Body of pancreas (tissue), 4 donors: Measurements from ENCODE around the gene CREB3L2. TPM values are rescaled to one million over a fixed set of nuclear protein-coding genes. Genes with fewer than 3 reads are reported as not detected.
"Not testable (repeated sequence)": the region's sequence is repeated elsewhere in the genome, so short reads cannot be mapped to it uniquely, and the experiment has no call there.

ENCODE experiments used
- ATAC-seq: fragments of 150-250 bp; one replicate; pipeline ENCODE4 v1.9.1; 2016
- DNase-seq, 4 donors: peaks; one replicate each; pipeline ENCODE4 v3.0.0-alpha.2; 2019
- H3K27ac ChIP-seq, 4 donors: fragments of 200-600 bp; sonication (generic); 1 replicate in 3 of 4; 2 replicates in 1 of 4; pipeline versions ENCODE4 v1.5.1 to v1.6.1; 2016 to 2019; ENCODE audit warnings: mild to moderate bottlenecking in 1 of 4, mixed read lengths in 1 of 4, moderate library complexity in 1 of 4
- H3K27me3 ChIP-seq, 2 donors: fragments of 200-600 bp; sonication (generic); one replicate each; pipeline ENCODE4 v1.6.0; 2016; ENCODE audit warnings: mild to moderate bottlenecking in 1 of 2
- H3K36me3 ChIP-seq, 2 donors: fragments of 200-600 bp; sonication (generic); replicated peaks in 1 of 2; 2 replicates each; pipeline ENCODE4 v1.5.1; 2016; ENCODE audit warnings: low read depth in 2 of 2; ENCODE audit not compliant: insufficient read depth in 1 of 2
- H3K4me1 ChIP-seq: fragments of 200-600 bp; sonication (generic); one replicate; pipeline ENCODE4 v1.6.0; 2016
- H3K4me3 ChIP-seq, 2 donors: fragments of 200-600 bp; sonication (generic); 1 replicate in 1 of 2; 2 replicates in 1 of 2; pipeline ENCODE4 v1.5.1; 2016 to 2019
- H3K9me3 ChIP-seq, 3 donors: fragments of 200-600 bp; sonication (generic); 1 replicate in 2 of 3; 2 replicates in 1 of 3; pipeline ENCODE4 v1.5.1; 2016
- CTCF ChIP-seq, 7 experiments: fragments of 450-650 bp in 4 of 7; fragments of 200-600 bp in 3 of 7; sonication (generic) in 3 of 7; IDR thresholded peaks; one replicate each; pipeline ENCODE4 v1.5.1; 2016 to 2019; ENCODE audit warnings: antibody characterized with exemption in 7 of 7
- POLR2A ChIP-seq, 3 donors: fragments of 450-650 bp; IDR thresholded peaks; one replicate each; pipeline ENCODE4 v1.6.1; 2016; ENCODE audit warnings: antibody characterized with exemption in 3 of 3, mild to moderate bottlenecking in 2 of 3
- WGBS, 2 donors: methylation state at CpG; one replicate each; pipeline ENCODE4 v1.1.5; 2017; 5-methylcytosine and 5-hydroxymethylcytosine counted together
- intact Hi-C: fragments of 100-400 bp; cut with DNase I; formaldehyde crosslinking; loops from one replicate; pipeline ENCODE4 v1.15.1; 2023
- total RNA-seq, 2 donors: library from RNA; depleted of rRNA; stranded (reverse); fragments of >200 nt; gene quantifications; one replicate each; pipeline ENCODE4 v1.1.0, GENCODE V29; 2016

The CREB3L2 gene
- total RNA-seq, 2 donors from 2014 or later = 21.3 to 28.0 TPM

GRCh38 chr7:137932881-137933269 is 69.0 kb downstream of the CREB3L2 start:
- peak; percentile 44 for ATAC-seq
- intact Hi-C loops = no loop called here
- no peaks in the 10 kb centered on the region for H3K27me3 ChIP-seq
- H3K9me3 ChIP-seq = no peaks in the 10 kb centered on the region
- TF ChIP-seq CTCF (IDR thresholded peaks at IDR 0.05) (no peak), POLR2A (IDR thresholded peaks at IDR 0.05) (no peak)
- WGBS, 2 donors = 30 to 45% methylated on average over 5 of the region's 5 CpGs
- no peak overlapping the region for H3K4me3 ChIP-seq
- H3K36me3 ChIP-seq = no peaks in the 10 kb centered on the region
- H3K4me1 ChIP-seq = peaks cover 49% of the 10 kb centered on the region
- peak overlapping the region; percentile 10 to 44 (median 35) for H3K27ac ChIP-seq
- no peak for DNase-seq

- no peaks in the 10 kb centered on the region for H3K36me3 ChIP-seq
- intact Hi-C loops = no loop called here
- DNase-seq = no peak
- ATAC-seq = no peak
- no peaks in the 10 kb centered on the region for H3K27me3 ChIP-seq
- WGBS, 2 donors = 33 to 38% methylated on average over 2 of the region's 2 CpGs
- H3K4me3 ChIP-seq = no peak overlapping the region
- no peak for TF ChIP-seq POLR2A (IDR thresholded peaks at IDR 0.05)
- TF ChIP-seq CTCF (IDR thresholded peaks at IDR 0.05) = no peak
- H3K27ac ChIP-seq = no peak overlapping the region
- peaks cover 42% of the 10 kb centered on the region for H3K4me1 ChIP-seq
- no peaks in the 10 kb centered on the region for H3K9me3 ChIP-seq
Observed at GRCh38 chr7:137931823-137932222, 70.1 kb downstream of the CREB3L2 start.

GRCh38 chr7:137930581-137930980 is 71.3 kb downstream of the CREB3L2 start:
- Histone ChIP-seq H3K36me3 (peaks cover 0 to 5% of the 10 kb centered on the region in 2 donors), H3K4me3 (no peak overlapping the region), H3K9me3 (no peaks in the 10 kb centered on the region), H3K4me1 (peaks cover 32% of the 10 kb centered on the region), H3K27ac (no peak overlapping the region), H3K27me3 (no peaks in the 10 kb centered on the region)
- intact Hi-C loops = no loop called here
- TF ChIP-seq POLR2A (IDR thresholded peaks at IDR 0.05) (no peak), CTCF (IDR thresholded peaks at IDR 0.05) (no peak)
- DNase-seq (no peak), ATAC-seq (no peak)
- WGBS, 2 donors = 86% methylated on average over 2 of the region's 2 CpGs

- TF ChIP-seq POLR2A (IDR thresholded peaks at IDR 0.05) = no peak
- TF ChIP-seq CTCF (IDR thresholded peaks at IDR 0.05) = no peak
- ATAC-seq (no peak), DNase-seq (no peak)
- WGBS, 2 donors = 96 to 98% methylated on average over 5 of the region's 5 CpGs
- intact Hi-C loops = no loop called here
- Histone ChIP-seq H3K4me3 (no peak overlapping the region), H3K9me3 (no peaks in the 10 kb centered on the region), H3K36me3 (peaks cover 0 to 5% of the 10 kb centered on the region in 2 donors), H3K27me3 (no peaks in the 10 kb centered on the region), H3K27ac (no peak overlapping the region), H3K4me1 (peaks cover 27% of the 10 kb centered on the region)
Observed at GRCh38 chr7:137928626-137929025, 73.3 kb downstream of the CREB3L2 start.

GRCh38 chr7:137927386-137927785 is 74.5 kb downstream of the CREB3L2 start:
- H3K36me3 ChIP-seq = peaks cover 0 to 5% of the 10 kb centered on the region in 2 donors
- intact Hi-C loops = no loop called here
- DNase-seq (no peak), ATAC-seq (no peak)
- H3K4me1 ChIP-seq = peaks cover 15% of the 10 kb centered on the region
- H3K27me3 ChIP-seq = no peaks in the 10 kb centered on the region
- no peaks in the 10 kb centered on the region for H3K9me3 ChIP-seq
- H3K4me3 ChIP-seq = no peak overlapping the region
- TF ChIP-seq CTCF (IDR thresholded peaks at IDR 0.05) (no peak), POLR2A (IDR thresholded peaks at IDR 0.05) (no peak)
- H3K27ac ChIP-seq = no peak overlapping the region

GRCh38 chr7:137926206-137926605 is 75.7 kb downstream of the CREB3L2 start:
- ATAC-seq = not testable (repeated sequence)

More at GRCh38 chr7:137926206-137926605, 75.7 kb downstream of the CREB3L2 start:
- H3K27me3 ChIP-seq, H3K36me3 ChIP-seq, H3K4me3 ChIP-seq, H3K9me3 ChIP-seq, intact Hi-C loops, H3K27ac ChIP-seq, DNase-seq, H3K4me1 ChIP-seq: not testable (repeated sequence)
- WGBS, 2 donors = 88 to 99% methylated on average over 6 of the region's 6 CpGs
